GM15510 (cell line): ENCODE data around the gene SORT1.

ENCODE experiments used
- POLR2A ChIP-seq: IDR thresholded peaks from 3 replicates; pipeline ENCODE4 v1.6.1; 2011; ENCODE audit warnings: borderline replicate concordance; ENCODE audit not compliant: insufficient read length; ENCODE audit errors: extremely low read depth

The SORT1 gene

DNA sequence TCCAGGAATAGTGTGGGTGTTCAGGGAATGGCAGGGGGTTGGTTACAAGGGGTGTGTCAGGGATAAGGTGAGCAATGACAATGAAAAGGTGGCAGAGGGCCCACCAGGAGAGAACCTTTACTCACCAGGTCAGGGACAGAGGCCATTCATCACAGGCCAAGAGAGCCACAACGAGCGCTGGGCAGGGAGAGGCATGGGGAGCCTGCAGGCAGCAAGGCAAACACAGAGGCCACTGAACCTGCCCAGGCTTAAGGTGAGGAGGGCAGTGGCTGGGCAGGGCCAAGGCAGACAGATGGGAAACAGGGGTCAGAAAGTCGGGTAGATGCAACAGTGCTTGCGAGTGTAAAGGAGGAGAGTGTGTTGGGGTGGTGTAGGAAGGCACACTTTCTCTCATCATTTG lies 62.6 kb downstream of the SORT1 start:
- TF ChIP-seq POLR2A, result no peak

DNA sequence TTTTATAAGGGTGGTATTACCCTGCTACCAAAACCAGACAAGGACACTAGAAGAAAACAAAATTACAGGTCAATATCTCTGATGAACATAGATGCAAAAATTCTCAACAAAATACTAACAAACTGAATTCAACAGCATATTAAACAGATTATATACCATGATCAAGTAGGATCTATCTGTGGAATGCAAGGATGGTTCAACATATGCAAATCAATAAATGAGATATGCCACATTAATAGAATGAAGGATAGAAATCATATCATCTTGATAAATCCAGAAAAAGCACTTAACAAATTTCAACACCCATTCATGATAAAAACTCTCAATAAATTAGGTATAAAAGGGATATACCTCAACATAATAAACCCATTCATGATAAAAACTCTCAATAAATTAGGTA lies 66.6 kb downstream of the SORT1 start:
- TF ChIP-seq POLR2A, result no peak

- no peak for TF ChIP-seq POLR2A
Observed at GRCh38 chr1:109327285-109327684, 70.4 kb downstream of the SORT1 start.

DNA sequence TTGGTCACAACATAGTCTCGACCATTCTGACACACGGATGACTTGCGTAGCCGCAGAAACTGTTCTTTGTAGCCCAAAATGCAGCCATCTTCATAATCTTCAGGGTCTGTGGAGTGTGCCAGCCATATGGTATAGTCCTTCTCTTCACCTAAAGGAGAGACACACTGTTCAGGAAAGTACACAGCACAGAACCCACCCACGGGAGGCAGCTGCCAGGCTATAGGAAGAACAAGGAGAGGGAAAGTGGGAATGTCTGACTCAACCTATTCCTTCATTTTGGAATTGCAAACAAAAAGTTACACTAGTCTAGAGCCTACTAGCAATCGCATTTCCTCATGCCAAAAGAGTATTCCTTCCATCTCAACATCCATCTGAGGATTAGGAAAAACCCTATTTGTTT lies 74.7 kb downstream of the SORT1 start:
- TF ChIP-seq POLR2A, result no peak

DNA sequence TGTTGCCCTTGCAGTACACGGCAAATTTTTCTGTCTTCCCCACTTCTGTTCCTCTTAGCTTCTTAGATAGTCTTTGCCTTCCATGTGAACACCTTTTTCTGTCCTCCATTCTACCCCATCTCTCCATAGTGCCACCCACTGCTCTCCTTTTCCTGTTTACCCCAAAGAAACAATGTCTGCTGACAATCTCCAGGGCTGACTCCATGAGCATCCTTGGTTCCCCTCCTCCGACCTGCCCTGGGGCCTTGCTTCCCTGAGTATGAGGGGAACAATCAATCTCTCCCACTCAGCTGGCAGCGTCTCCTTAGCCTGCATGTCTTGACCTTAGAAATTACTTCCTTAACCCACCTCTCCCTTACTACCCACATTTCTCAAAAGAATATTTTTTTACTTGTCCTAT lies 78.6 kb downstream of the SORT1 start:
- no peak for TF ChIP-seq POLR2A

GRCh38 chr1:109316506-109316905 lies 81.2 kb downstream of the SORT1 start:
- TF ChIP-seq POLR2A, result no peak

DNA sequence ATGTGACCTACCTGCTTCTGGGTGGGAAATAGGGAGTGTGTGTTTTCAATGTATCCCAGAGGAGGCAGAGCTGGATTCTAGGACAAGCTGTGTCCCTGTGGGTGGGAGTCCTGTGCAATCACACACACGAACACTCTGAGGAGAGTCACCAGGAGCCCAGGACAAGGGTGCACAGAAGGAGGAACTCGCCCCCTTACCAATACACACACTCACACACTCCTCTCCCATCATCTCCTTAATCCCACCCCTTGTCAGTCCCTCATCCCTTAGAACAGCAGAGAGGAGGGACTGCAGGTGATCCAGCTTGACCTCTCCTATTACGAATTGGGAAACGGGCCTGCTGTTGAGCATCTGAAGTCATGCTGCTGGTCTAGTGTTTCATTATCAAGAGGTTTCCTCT lies 82.4 kb downstream of the SORT1 start:
- TF ChIP-seq POLR2A, result no peak

GRCh38 chr1:109314795-109315194 lies 82.9 kb downstream of the SORT1 start:
- TF ChIP-seq POLR2A, result no peak

DNA sequence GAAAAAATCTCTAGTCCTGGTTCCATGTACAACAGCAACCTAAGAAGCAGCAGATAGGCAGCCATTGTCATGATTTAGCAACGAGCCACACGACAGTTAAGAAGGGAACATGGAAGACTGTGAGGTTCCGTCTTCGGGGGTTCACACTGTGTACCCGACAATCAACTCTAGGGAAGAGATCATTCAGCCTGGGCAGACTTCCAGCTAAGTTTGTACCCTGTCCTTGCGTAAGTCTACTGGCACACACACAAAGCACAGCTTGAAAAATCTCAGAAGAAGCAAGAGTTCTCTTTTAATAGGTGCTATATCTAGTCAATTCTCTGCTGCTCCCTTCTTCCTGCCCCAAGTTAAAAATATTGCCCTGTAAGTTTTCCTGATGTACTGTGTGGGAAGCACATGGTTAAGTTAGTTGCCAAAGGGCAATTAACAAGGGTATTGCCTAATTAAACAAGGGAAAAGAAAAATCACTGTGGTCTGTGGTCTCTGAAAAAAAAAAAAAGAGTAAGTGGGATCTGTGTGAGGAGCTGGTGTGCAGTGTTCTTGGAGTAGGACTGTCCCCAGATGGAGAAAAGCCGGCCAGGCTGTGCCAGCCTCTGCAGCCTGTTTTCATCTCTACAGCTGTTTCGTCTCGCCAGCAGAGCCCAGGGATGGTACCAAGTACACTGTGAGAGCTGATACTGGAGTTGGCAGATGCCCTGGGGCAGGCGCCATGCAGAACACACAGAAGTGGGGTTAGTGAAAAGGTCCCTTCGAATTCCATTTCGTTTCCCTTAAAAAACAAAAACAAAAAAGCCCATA lies 84.5 kb downstream of the SORT1 start:
- TF ChIP-seq POLR2A, result no peak

DNA sequence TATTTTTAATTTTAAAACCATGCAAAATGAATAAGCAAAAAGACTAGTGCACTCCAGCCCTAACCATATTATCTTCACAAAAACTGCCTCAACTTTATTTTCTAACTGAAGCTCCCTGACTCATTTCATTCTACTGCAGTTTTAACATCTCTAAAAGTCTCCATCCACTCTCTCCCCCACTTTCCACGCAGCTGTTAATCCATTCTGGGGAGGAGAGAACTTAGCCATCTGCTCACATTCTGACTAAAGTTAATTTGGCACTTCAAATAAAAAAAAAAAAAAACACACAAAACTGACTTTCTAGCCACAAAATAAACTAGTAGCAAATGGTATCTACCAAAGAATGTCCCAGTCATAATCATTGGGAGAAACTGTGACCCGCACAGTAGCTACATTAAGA lies 85.5 kb downstream of the SORT1 start:
- TF ChIP-seq POLR2A, result no peak

DNA sequence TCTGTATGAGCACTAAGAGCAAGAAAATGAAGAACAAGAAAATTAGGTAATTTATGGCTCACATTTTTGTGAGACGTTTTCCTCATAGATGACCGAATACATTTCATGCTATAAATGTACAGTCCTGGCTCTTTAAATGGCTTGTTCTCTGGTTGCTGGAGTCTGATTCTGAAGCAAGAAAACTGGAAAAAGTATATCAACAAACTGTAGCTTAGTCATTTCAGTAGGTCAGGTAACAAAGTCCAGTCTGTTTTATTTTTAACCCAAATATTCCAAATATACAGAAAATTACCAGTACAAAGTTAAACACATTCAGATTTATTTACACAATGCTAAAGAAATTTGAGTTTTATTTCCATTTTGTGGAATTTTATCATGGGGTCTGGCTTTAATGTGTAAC lies 88.4 kb downstream of the SORT1 start:
- no peak for TF ChIP-seq POLR2A

DNA sequence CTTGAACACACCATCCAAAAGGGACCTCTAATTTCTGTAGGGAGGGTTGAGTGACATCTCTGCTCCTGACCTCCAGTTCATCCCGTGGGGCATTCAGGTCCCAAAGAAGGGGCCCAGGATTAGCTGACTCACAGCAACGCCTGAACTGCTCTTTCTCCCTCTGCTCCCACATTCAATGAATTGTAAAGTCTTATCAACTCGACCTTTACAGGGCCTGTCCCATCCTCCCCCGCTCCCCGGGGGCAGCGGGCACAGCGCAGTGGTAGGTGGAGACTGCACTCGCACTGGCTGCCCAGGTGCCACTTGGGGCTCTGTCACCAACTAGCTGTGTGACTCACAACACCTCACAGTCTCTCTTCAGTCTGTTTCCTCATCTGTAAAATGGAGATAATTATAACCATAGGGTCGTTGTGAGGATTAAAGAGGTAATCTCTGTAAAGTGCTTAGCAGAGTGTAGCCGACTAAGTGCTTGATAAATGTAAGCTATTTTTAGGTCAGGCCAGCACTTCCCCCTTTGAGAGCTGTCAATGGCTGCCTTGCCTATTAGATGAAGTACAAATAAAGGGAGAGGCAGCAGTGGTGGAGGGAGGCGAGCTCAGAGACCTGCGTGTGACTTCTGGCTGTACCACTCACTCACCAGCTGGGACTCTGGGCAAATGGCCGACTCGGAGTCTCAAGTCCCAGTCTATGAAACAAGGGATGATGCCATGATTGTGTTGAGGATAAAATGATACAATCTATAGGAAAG lies 90.3 kb downstream of the SORT1 start:
- TF ChIP-seq POLR2A, result no peak

- TF ChIP-seq POLR2A, result no peak
Observed at GRCh38 chr1:109306832-109307273, 90.9 kb downstream of the SORT1 start, which contains the start of gene MYBPHL. Gene MYBPHL (minus strand): TSS chr1:109307011. CDS start chr1:109306991, 20 bp downstream.

DNA sequence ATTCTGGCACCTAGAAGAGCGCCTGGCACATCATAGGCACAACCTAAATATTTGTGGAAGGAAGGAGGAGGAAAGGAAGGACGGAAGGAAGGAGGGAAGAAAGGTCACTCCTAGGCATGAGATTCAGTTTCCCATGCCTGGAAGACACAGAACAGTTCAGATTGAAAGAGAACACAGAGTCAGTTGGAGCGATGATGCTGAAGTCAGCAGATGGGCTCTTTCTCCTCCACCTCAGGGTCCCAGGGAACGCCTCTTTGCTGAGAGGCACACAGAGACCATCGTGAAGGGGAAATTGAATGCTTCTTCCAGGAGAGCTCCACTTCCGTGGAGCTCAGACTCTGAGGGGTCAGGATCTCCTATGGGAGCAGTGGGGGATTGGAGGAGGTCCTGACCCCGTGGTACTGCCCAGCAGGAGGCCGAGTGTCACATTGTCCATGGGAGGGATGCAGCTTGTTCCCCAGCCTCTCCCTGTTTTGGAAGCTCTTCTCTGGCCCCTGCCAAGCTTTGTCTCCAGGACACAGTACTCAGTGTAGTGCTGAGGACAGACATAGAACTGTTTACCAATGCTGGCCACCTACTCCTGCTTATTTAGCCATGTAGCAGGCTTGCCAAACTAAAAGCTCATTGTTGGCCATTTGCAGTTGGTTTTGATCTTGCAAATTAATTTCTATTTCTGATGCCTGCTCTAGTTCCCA lies 93.3 kb downstream of the SORT1 start:
- no peak for TF ChIP-seq POLR2A

DNA sequence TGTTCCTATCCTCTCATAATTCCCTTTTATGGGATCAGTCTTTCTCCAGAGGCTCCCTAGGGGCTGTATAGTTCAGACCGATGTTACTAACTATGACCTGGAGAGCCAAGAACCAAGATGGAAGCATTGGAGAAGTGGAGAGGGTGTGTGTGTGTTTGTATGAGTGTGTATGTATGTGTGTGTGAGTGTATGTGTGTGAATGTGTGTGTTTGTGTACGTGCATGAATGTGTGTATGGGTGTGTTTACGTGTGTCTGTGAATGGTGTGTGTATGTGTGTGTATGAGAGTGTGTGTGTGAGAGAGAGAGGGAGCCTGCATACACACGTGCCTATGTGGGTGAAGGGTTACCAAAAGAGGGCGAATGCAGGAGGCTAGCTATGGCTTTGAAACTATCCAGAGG lies 95.8 kb downstream of the SORT1 start:
- no peak for TF ChIP-seq POLR2A
